Cerebellar cortex (tissue), 1 donor: ENCODE data around the gene CCDC74B.
"Not testable (repeated sequence)": the region's sequence is repeated elsewhere in the genome, so short reads cannot be mapped to it uniquely, and the experiment has no call there.

Experiments
- DNase-seq: peaks from one replicate; pipeline ENCODE4 v3.0.0-alpha.2; 2015; ENCODE audit warnings: low spot score

The CCDC74B gene

DNA sequence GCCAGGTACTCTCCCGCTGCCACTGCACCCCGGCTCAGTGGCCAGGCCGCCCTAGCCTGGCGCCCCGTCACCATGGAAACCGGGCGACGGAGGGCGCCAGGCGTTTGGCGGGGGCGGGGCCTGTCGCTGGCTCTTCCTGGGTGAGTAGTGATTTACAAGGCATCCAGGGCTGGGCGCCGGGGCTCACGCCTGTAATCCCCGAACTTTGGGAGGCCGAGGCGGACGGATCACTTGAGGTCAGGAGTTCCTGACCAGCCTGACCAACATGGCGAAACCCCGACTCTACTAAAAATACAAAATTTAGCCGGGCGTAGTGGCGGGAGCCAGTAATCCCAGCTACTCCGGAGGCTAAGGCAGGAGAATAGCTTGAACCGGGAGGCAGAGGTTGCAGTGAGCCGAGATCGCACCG is at the start of gene CCDC74B:
CCDC74B (minus strand) TSS at position 107 of the 409 bp plus-strand sequence. CDS start 116 bp downstream, outside the sequence.
- DNase-seq: peak; percentile 43

GRCh38 chr2:130193824-130194223 is 48.9 kb upstream of the CCDC74B start:
- not testable (repeated sequence) for DNase-seq

- DNase-seq: not testable (repeated sequence)
Observed at GRCh38 chr2:130192451-130192850, 47.5 kb upstream of the CCDC74B start.

- not testable (repeated sequence) for DNase-seq
Observed at GRCh38 chr2:130191319-130191718, 46.4 kb upstream of the CCDC74B start.

DNA sequence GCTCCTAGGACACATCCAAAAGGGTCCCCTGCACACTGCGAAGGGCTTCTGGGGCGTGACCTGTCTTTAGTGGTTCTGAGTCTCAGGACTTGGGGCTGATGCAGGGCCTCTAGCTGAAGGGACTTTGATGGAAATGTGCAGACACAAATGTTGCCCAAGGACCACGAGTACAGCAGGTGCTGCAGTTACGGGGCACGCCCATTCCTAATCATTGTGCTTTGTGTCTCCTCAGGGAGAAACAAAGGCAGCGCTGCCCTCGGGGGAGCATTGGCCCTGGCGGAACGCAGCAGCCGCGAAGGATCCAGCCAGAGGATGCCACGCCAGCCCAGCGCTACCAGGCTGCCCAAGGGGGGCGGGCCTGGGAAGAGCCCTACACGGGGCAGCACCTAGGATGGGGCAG is 45.3 kb upstream of the CCDC74B start:
- DNase-seq: no peak

- not testable (repeated sequence) for DNase-seq
Observed at GRCh38 chr2:130188958-130189357, 44.0 kb upstream of the CCDC74B start.

DNA sequence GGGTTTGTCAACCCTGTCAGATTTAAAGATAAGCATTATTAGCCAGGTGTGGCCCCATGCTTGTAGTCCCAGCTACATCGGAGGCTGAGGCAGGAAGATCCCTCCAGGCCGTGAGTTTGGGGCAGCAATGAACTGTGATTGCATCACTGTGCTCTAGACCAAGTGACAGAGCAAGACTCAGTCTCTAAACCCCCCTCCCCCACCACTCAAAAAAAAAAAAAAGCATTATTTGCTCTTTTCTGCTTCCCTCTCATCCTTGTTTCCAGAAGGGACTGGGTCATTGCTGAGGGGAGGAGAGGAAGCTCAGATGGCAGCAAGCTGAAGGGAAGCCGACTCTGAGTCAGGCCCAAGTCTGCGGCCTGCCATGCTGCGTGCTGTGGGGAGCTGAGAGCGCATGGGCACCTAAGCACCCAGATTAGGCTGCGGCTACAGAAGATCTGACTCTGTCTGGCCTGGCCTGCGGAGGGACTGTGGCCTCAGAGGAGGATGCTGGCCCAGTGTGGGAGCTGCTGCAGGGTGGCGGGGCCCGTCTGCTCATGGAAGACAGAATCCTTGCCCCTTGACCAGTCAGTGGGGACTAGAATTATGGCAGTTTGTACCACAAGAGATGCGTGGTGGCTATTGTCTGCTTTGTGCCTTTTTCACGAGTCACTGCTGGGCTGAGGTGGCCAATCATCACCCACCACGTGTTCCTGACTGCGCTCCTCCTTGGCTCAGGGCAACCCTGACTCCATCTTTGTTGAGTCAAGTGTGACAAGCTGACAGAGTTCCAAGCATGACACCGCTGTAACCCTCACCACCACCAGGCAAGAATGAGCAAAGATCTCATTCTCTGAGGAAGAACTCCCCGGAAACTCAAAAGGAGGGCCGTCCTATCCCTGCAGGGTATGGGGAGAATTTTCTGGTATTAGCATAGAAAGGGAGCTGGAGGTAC is 43.2 kb upstream of the CCDC74B start:
- DNase-seq: not testable (repeated sequence)

GRCh38 chr2:130187268-130187667 is 42.4 kb upstream of the CCDC74B start:
- DNase-seq: no peak

GRCh38 chr2:130186391-130186790 is 41.5 kb upstream of the CCDC74B start:
- DNase-seq: no peak

DNA sequence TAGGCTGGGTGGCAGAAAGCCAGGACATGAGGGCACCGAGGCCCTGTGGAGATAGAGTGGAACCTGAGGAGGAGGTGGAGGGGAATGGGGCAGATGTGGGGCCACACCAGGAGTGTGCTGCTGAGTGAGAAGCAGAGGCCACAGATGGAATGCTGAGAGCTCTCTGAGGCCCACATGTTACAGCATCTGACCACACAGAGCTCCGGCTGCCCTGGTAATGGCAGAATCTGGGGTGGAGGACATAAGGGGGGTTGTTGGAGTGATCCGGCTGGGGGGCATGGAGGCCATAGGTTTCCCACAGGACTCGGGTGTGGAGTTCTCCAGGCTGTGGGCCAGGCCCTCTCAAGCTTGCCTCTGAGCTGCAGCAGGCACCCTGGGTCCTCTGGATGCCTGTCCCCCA is 41.0 kb upstream of the CCDC74B start:
- DNase-seq: no peak

DNA sequence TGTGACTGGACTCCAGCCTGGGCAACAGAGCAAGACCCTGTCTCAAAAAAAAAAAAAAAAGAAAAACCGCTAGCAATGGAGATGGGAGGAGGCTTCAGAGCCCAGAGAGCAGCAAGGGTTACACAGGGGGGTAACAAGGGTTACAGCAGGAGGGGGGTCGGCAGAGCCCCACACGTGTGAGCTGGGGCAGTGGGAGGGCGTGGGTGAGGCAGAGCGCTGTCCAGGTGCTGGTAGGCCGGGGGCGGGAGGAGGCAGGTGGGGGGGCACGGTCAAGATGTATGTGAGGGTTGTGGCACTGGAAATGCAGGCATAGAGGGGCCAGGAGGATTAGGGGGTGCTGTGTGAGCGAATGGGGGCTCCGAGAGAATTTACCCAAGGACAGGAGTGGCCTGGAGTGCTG is 40.5 kb upstream of the CCDC74B start:
- DNase-seq: no peak

DNA sequence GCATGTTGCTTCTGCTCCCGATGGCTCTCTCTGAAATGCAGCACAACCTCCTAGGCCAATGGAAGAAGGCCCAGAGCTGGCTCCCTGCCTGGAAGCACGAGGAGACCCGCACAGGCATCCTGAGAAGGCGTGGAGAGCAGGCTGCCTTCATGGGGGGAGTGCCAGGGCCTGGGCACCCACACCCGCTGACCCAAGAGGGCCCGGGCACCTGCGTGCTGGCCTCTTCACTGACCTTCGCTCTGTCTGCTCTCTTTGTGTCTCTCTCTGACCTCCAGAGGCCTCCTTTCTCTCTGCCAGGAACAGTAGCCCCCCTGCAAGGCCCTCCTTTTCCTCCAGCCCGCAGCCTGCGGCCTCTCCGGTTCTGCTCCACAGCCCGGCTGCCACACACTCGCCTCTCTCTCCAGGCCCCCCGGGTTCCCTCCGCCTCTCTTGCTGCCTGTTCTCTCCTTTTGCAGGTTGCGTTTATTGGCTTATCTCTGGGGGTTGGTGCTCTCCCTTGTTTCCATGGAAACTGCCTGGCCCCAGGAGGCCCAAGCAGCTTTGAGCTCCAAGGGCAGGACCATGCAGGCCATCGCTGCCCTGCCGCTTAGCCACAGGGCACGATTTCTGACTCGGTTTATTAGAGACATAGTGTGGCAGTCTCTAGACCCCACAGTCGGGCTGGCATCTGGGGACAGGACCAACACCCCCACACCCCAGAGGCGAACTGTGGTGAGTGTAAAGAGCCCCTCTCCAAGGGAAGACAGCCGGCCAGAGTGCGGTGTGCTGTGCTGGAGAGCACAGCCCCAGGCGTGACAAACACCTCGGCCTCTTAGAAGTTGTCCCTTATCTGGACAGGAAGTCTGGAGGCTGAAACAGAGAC is 38.8 kb upstream of the CCDC74B start:
- DNase-seq: peak; percentile 75

DNA sequence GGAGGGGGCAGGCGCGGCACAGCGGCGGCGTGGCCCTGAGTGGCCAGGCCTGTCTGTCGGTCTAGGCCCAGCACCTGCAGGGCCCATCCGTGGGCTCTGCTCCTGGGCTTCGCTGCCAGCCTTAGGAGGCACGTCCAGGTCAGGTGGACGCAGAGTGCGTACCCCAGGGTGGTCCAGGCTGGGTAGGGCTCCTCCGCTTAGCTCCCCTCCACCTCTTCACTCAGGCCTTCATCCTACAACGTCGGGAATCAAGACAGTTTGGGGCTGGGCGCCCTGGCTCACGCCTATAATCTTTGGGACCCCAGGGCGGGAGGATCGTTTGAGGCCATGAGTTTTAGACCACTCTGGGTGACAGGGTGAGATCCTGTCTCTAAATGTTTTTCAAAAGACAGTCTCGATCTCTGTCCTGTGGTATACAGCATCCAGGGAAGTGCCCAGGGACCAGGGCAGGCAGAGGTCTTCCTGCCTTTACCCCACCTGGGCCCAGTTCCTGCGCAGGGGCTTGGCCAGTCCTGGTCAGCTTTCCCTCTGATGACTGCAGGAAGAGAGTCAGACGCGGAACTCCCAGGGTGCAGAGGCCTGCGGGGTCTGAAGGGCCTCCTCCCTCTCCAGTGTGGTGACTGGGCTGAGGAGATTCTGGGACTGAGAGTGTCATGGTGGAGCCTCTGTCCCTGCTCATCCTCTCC is 38.1 kb upstream of the CCDC74B start:
- peak; percentile 20 for DNase-seq

GRCh38 chr2:130181880-130182682 is 37.2 kb upstream of the CCDC74B start, which contains the start of gene MZT2B:
Gene MZT2B, plus strand, starts transcription at chr2:130182262. Its CDS starts 21 bp downstream, at chr2:130182283.
- peak; percentile 82 for DNase-seq

DNA sequence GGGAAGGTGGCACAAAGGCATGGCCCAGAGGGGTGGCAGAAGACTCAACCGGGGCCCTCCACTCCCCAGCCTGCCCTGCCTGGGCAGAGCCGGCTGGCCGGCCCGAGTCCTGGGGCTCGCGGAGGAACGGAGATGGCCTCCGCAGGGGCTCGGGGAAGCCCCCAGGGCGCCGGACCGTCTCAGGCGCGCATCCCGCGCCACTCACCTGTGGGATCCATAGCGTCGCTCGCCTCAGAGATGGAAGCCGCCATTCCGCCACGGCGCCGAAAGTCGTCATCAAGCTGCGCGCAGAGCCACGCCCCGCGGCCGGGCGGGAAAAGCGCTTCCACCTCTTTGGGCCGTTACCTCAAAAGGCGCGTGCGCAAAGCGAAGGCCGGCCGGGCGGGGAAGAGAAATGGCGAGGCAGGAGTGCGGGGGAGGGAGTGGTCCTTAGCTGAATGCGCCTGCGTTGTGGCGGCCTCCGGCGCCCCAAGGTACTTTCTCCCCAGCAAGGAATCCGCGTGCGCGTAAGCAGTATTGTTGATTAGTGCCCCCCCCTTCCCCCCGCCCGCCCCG is 36.5 kb upstream of the CCDC74B start, which contains the start of gene SMPD4:
SMPD4 (minus strand) TSS at position 278 of the 555 bp plus-strand sequence. CDS start 5,010 bp downstream, outside the sequence.
- DNase-seq: peak; percentile 95

DNA sequence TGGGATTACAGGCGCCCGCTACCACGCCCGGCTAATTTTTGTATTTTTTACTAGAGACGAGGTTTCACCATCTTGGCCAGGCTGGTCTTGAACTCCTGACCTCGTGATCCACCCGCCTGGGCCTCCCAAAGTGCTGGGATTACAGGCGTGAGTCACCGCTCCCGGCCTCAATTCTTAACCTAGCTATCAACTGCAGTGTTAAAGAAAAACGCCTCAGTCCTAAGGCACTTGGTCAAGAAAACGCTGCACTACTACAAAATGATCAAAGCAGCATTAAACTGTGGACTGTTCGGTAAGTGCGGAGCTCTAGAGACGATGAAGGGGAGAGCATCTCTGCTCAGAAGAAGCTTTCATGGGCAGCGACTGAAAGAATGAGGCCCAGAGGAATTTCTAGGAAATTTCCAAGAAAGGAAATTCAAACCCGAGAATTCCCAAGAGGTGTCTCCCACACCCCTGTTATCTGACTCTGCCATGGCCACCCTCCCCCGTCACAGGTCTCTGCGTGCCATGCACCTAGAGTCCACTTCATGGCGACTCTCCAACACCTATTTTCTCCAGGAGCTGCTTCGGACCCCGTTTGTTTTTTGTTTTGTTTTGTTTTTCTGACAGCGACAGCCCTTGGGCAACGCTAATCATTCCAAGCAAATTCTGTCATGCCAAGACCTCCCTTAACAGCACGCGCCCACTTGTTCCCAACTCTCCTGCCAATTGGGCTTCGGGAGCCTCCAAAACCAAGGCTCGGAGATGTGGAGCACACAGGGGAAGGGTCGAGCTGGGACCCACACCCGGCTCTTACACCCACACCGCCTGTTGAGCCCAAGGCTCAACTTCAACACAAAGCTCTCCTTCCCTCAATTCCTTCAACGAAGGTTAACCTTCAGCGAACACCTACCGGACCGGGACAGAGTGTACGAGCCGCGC is 35.8 kb upstream of the CCDC74B start:
- not testable (repeated sequence) for DNase-seq

DNA sequence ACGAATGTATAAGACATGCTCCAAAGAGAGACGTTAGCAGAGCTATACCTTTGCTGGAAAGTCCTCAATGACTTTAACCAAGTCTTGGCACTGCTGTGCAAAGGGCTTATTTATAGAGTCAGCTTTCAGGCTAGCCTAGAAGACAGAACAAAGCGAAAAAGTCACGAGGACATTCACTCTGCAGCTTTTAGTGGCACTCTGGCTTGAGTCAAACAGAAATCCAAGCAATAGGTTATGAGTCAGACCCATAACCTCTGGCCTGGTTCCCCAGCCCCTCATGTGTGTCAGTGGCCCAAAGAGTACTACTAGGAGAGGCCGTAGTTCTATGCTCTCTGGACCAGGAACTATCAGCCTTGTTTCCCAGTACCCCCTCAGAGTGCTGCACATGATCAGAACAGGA is 30.0 kb upstream of the CCDC74B start:
- not testable (repeated sequence) for DNase-seq

DNA sequence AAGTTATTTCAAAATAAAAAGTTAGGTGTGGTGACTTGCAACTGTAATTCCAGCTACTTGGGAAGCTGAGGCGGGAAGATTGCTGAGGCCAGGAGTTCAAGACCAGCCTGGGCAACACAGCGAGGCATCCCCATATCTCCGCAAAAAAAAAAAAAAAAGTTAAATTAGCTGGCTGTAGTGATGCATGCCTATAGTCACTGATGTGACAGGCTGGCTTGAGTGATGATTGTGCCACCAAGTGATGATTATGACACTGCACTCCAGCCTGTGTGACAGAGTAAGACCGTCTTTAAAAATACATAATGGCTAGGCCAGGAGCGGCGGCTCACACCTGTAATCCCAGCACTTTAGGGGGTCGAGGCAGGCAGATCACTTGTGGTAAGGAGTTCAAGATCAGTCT is 25.0 kb upstream of the CCDC74B start:
- DNase-seq: no peak

GRCh38 chr2:130169163-130169562 is 24.3 kb upstream of the CCDC74B start:
- not testable (repeated sequence) for DNase-seq
